HL-60 (cell line): Measurements from ENCODE around the gene NRF1.

ENCODE experiments used
- CTCF ChIP-seq: IDR thresholded peaks from one replicate; pipeline ENCODE4 v1.5.1; 2011; ENCODE audit warnings: low read length, control low read depth, inconsistent platforms; ENCODE audit not compliant: insufficient read depth
- GABPA ChIP-seq: IDR thresholded peaks from 2 replicates; pipeline ENCODE4 v1.6.1; 2012; ENCODE audit warnings: low read depth
- POLR2AphosphoS5 ChIP-seq: IDR thresholded peaks from 2 replicates; pipeline ENCODE4 v1.6.1; 2012; ENCODE audit warnings: low read depth
- SPI1 ChIP-seq: IDR thresholded peaks from 2 replicates; pipeline ENCODE4 v1.6.1; 2012; ENCODE audit warnings: low read depth, mild to moderate bottlenecking, borderline replicate concordance
- TF ChIP-seq, protein P1 (sequence below): IDR thresholded peaks from 2 replicates; pipeline ENCODE4 v1.6.1; 2012; ENCODE audit warnings: low read depth; ENCODE audit not compliant: insufficient replicate concordance

DNA sequence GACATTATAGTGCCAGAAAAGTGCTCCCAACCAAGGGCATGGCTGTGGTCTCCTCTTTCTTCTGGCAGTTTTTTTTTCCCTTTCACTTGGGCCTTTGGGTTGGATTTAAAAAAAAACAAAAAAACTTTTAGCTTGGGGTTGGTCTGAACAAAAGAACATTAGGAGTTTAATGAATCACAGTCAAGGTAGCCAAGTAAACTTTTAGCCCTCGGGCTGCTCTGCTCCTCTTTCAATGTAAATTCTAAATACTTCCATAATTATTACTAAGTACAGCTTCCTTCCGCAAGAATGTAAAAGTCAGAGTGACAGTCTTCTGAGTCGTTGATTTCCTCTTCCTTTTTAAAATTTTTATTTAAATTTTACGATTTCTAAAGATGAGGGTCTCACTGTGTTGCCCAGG lies 79.2 kb downstream of the NRF1 start:
- TF ChIP-seq CTCF, result no peak
- TF ChIP-seq POLR2AphosphoS5, result no peak
- TF ChIP-seq, protein P1, sequence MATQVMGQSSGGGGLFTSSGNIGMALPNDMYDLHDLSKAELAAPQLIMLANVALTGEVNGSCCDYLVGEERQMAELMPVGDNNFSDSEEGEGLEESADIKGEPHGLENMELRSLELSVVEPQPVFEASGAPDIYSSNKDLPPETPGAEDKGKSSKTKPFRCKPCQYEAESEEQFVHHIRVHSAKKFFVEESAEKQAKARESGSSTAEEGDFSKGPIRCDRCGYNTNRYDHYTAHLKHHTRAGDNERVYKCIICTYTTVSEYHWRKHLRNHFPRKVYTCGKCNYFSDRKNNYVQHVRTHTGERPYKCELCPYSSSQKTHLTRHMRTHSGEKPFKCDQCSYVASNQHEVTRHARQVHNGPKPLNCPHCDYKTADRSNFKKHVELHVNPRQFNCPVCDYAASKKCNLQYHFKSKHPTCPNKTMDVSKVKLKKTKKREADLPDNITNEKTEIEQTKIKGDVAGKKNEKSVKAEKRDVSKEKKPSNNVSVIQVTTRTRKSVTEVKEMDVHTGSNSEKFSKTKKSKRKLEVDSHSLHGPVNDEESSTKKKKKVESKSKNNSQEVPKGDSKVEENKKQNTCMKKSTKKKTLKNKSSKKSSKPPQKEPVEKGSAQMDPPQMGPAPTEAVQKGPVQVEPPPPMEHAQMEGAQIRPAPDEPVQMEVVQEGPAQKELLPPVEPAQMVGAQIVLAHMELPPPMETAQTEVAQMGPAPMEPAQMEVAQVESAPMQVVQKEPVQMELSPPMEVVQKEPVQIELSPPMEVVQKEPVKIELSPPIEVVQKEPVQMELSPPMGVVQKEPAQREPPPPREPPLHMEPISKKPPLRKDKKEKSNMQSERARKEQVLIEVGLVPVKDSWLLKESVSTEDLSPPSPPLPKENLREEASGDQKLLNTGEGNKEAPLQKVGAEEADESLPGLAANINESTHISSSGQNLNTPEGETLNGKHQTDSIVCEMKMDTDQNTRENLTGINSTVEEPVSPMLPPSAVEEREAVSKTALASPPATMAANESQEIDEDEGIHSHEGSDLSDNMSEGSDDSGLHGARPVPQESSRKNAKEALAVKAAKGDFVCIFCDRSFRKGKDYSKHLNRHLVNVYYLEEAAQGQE, result no peak
- TF ChIP-seq SPI1, result no peak
- no peak for TF ChIP-seq GABPA
